ENCODE results near the gene APOA5. TPM values are rescaled to one million over a fixed set of nuclear protein-coding genes. Genes with fewer than 3 reads are reported as not detected.

Gene APOA5, protein sequence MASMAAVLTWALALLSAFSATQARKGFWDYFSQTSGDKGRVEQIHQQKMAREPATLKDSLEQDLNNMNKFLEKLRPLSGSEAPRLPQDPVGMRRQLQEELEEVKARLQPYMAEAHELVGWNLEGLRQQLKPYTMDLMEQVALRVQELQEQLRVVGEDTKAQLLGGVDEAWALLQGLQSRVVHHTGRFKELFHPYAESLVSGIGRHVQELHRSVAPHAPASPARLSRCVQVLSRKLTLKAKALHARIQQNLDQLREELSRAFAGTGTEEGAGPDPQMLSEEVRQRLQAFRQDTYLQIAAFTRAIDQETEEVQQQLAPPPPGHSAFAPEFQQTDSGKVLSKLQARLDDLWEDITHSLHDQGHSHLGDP
- total RNA-seq (2014; rRNA removed; shearing (Covaris generic)), result not detected in 2 replicates
- not detected in 2 replicates for total RNA-seq (2022)
- Bru-seq, nascent RNA, result percentile 14 among the genes with signal in this experiment
- not detected for BruChase-seq, experiment 1, labeled RNA remaining after a 6-hour chase
- BruChase-seq, experiment 2, labeled RNA remaining after a 2-hour chase, result not detected
- long read RNA-seq, result 0 reads

DNA sequence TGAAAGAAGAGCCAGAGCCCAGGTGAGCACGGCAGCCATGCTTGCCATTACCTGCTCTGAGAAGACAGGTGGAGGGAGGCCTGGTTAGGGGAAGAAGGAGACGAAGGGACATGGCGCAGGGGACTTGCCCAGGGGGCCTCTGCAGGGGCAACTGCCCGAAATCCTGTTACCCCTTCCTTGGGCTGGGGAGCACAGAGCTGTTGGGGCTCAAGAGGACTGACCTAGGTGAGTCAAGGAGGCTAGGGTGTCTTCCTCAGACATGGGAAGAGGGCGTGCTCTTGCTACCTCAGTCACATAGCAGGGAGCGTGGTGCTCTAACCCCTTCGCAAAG is at the start of gene APOA5:
APOA5 (minus strand) TSS at position 67 of the 331 bp plus-strand sequence; CDS start at position 48, 19 bp downstream.
- BruUV-seq (replicated peaks), result no TSS peak
- CTCF ChIA-PET (ENCODE audit: unreplicated experiment), result interaction anchor here (0.9 to 2.0 kb wide), 3 partner anchors 44 to 389 kb away, joined by 3 to 4 read pairs (median 4); no protein-coding TSS in a partner anchor
- H3K4me2 ChIP-seq (ENCODE audit: low read length), result peak within 1 kb of the TSS; percentile 40; the same call in 1 of the 2 replicates

DNA sequence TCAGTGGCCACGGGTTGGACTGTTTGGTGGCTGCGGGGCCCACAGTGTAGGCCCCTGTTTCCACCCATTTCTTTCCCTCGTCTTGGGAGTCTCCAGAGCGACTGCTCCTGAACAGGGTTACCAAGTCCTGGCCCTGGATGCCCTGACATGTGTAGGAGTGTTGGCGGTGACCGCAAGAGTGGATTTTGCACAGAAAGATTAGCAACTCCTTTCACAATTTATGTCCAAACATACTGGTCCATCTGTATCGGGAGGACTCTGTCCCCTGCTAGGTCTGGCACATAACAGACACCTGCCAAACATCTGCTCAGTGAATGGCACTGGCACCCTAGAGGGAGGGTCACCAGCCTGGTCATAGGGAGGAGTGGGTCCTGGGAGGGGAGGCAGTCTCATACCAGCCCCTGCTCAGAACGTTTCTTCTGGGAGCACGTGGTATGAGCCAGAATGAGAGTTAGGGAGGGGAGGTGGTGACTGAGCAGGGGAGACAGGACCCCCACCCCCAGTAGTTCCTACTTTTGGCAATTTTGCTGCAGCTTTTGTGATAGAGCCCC is 49.1 kb upstream of the APOA5 start:
- H3K9me3 ChIP-seq (ENCODE audit: low read length), result no peaks in the 10 kb centered on the region
- ChIA-PET POLR2A (no interaction called here), CTCF (ENCODE audit: unreplicated experiment) (interaction anchor here (0.8 kb wide), 1 partner anchor 108 kb away, joined by 3 read pairs; no protein-coding TSS in a partner anchor)
- H3K4me1 ChIP-seq (ENCODE audit: insufficient read depth, low read length, poor library complexity, severe bottlenecking), result peaks cover 5% of the 10 kb centered on the region
- H3K9me2 ChIP-seq (ENCODE audit: insufficient read depth, low read length), result no peaks in the 10 kb centered on the region
- H3K36me3 ChIP-seq (ENCODE audit: insufficient read depth, low read length), result peaks cover 26% of the 10 kb centered on the region
- BruUV-seq (replicated peaks), result no TSS peak
- no peak overlapping the region for H3K4me2 ChIP-seq (ENCODE audit: low read length)
- no peak for TF ChIP-seq CTCF (conservative IDR thresholded peaks at IDR 0.05; ENCODE audit: low read length)
- no peak for TF ChIP-seq EZH2phosphoT487 (IDR thresholded peaks at IDR 0.05; ENCODE audit: borderline replicate concordance, low read depth, low read length)
- H3K4me3 ChIP-seq (ENCODE audit: low read depth, low read length, poor library complexity, severe bottlenecking), result no peak overlapping the region
- no peak for DNase-seq (ENCODE audit: low spot score)
- no peak overlapping the region for H3K27ac ChIP-seq (ENCODE audit: low read depth, low read length, poor library complexity, severe bottlenecking)
- intact Hi-C loops (cut with micrococcal nuclease; ENCODE audit: unreplicated experiment), result no loop called here
- H4K20me1 ChIP-seq (ENCODE audit: insufficient read depth, low read length), result no peaks in the 10 kb centered on the region
- no peak overlapping the region for H2AFZ ChIP-seq (ENCODE audit: low read length)
- H3K79me2 ChIP-seq (ENCODE audit: insufficient read depth, low read depth, low read length), result no peaks in the 10 kb centered on the region

More for the DNA sequence above, at the start of gene APOA5:
- TF ChIP-seq CTCF (conservative IDR thresholded peaks at IDR 0.05; ENCODE audit: low read length) (no peak), EZH2phosphoT487 (IDR thresholded peaks at IDR 0.05; ENCODE audit: borderline replicate concordance, low read depth, low read length) (no peak)
- Histone ChIP-seq H3K79me2 (ENCODE audit: insufficient read depth, low read depth, low read length) (peaks cover 9% of the 10 kb centered on the region), H3K9me2 (ENCODE audit: insufficient read depth, low read length) (no peaks in the 10 kb centered on the region), H2AFZ (ENCODE audit: low read length) (peak within 1 kb of the TSS; percentile 76), H3K27ac (ENCODE audit: low read depth, low read length, poor library complexity, severe bottlenecking) (no peak within 1 kb of the TSS), H4K20me1 (ENCODE audit: insufficient read depth, low read length) (no peaks in the 10 kb centered on the region), H3K4me3 (ENCODE audit: low read depth, low read length, poor library complexity, severe bottlenecking) (peak within 1 kb of the TSS; percentile 9), H3K9me3 (ENCODE audit: low read length) (no peaks in the 10 kb centered on the region), H3K4me1 (ENCODE audit: insufficient read depth, low read length, poor library complexity, severe bottlenecking) (peaks cover 17% of the 10 kb centered on the region), H3K36me3 (ENCODE audit: insufficient read depth, low read length) (peaks cover under 1% of the 10 kb centered on the region; the same call in 1 of the 2 replicates)
- intact Hi-C loops (cut with micrococcal nuclease; ENCODE audit: unreplicated experiment), result loop anchor here (1.0 to 5.0 kb wide), 4 partner anchors 46 to 390 kb away; partner anchors contain the start of gene APOA1
- POLR2A ChIA-PET, result interaction anchor here (0.6 to 1.2 kb wide), 2 partner anchors 347 to 440 kb away, joined by 3 to 4 read pairs; no protein-coding TSS in a partner anchor
- DNase-seq (ENCODE audit: low spot score), result no peak
